Erythroblast (primary cell): ENCODE measurements around the gene LHX8.

ENCODE experiments used
- GATA1 ChIP-seq: IDR thresholded peaks from 2 replicates; pipeline ENCODE4 v1.6.1; 2011; ENCODE audit warnings: low read depth, mild to moderate bottlenecking, control low read depth, low read length, moderate library complexity
- POLR2A ChIP-seq: IDR thresholded peaks from 2 replicates; pipeline ENCODE4 v1.6.1; 2011; ENCODE audit warnings: mild to moderate bottlenecking, low read length

DNA sequence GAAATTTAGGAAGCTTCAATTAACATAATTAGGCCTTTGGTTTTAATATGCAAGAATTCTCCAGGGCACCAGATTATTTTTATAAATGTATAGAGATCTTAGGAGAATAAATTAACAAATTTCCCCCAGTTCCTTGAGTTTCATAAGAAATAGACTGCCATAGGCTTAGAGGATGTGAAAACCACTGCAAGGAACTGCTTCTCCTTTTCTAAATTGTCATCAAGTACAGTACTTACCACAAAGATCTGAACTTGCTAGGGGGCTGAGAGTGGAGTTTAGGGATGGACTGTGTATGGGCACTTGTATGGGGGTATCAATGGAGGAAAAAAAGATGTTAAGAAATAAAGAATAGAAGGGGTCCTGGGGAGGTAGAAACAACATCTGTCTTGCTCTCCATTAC is 31.1 kb downstream of the LHX8 start:
- TF ChIP-seq POLR2A (no peak), GATA1 (no peak)
